GM23338 (cell line): ENCODE results near the gene NUCKS1. TPM values are rescaled to one million over a fixed set of nuclear protein-coding genes. Genes with fewer than 3 reads are reported as not detected.

Source experiments
- ATAC-seq: fragments of 200-7000 bp; cut with Tn5 transposase; 3 replicates; pipeline ENCODE4 v1.9.1; 2020
- DNase-seq: peaks from one replicate; pipeline ENCODE4 v3.0.0-alpha.2; 2015; ENCODE audit warnings: low spot score
- H2AFZ ChIP-seq: fragments of 200-600 bp; sonication (generic); 2 replicates; pipeline ENCODE4 v1.8.0; 2016; ENCODE audit warnings: antibody characterized with exemption, mild to moderate bottlenecking, moderate library complexity
- H3F3A ChIP-seq: fragments of 200-600 bp; sonication (generic); replicated peaks from 2 replicates; pipeline ENCODE4 v1.8.0; 2017; ENCODE audit warnings: antibody characterized with exemption, mixed run types, low read depth
- H3K27ac ChIP-seq: fragments of 200-600 bp; sonication (generic); 2 replicates; pipeline ENCODE4 v1.6.1; 2016; ENCODE audit warnings: low read depth
- H3K27me3 ChIP-seq: fragments of 200-600 bp; sonication (generic); 2 replicates; pipeline ENCODE4 v1.8.0; 2016; ENCODE audit warnings: mild to moderate bottlenecking, mixed run types, moderate library complexity; ENCODE audit not compliant: insufficient read depth
- H3K36me3 ChIP-seq: fragments of 200-600 bp; sonication (generic); 2 replicates; pipeline ENCODE4 v1.8.0; 2016; ENCODE audit warnings: mild to moderate bottlenecking; ENCODE audit not compliant: insufficient read depth
- H3K4me1 ChIP-seq: fragments of 200-600 bp; sonication (generic); 2 replicates; pipeline ENCODE4 v1.8.0; 2016; ENCODE audit warnings: mild to moderate bottlenecking, moderate library complexity; ENCODE audit not compliant: insufficient read depth
- H3K4me2 ChIP-seq: fragments of 200-600 bp; sonication (generic); 2 replicates; pipeline ENCODE4 v1.7.1; 2017; ENCODE audit warnings: mixed run types
- H3K4me3 ChIP-seq: fragments of 200-600 bp; sonication (generic); 2 replicates; pipeline ENCODE4 v1.6.1; 2016; ENCODE audit warnings: mixed run types
- H3K79me2 ChIP-seq: fragments of 200-600 bp; sonication (generic); replicated peaks from 2 replicates; pipeline ENCODE4 v1.8.0; 2017; ENCODE audit warnings: mild to moderate bottlenecking; ENCODE audit not compliant: insufficient read depth
- H3K9me2 ChIP-seq: fragments of 200-600 bp; sonication (generic); 2 replicates; pipeline ENCODE4 v1.8.0; 2017; ENCODE audit not compliant: insufficient read depth
- H4K20me1 ChIP-seq: fragments of 200-600 bp; sonication (generic); replicated peaks from 2 replicates; pipeline ENCODE4 v1.8.0; 2017; ENCODE audit warnings: mild to moderate bottlenecking; ENCODE audit not compliant: insufficient read depth
- H3K27ac Mint-ChIP-seq: 2 replicates; pipeline ENCODE4 v1.8.0; 2020; ENCODE audit warnings: inconsistent platforms, mild to moderate bottlenecking, moderate library complexity, mixed read lengths
- H3K27me3 Mint-ChIP-seq: 3 replicates; pipeline ENCODE4 v1.8.0; 2022; ENCODE audit warnings: low read depth, mild to moderate bottlenecking, moderate library complexity, mixed read lengths, inconsistent platforms; ENCODE audit not compliant: insufficient read depth, poor library complexity
- H3K36me3 Mint-ChIP-seq: 3 replicates; pipeline ENCODE4 v1.8.0; 2021; ENCODE audit warnings: low read depth, mild to moderate bottlenecking, inconsistent platforms, moderate library complexity, mixed read lengths
- H3K4me1 Mint-ChIP-seq: 3 replicates; pipeline ENCODE4 v1.8.0; 2020; ENCODE audit warnings: mild to moderate bottlenecking, inconsistent platforms, mixed read lengths
- H3K4me3 Mint-ChIP-seq: 3 replicates; pipeline ENCODE4 v1.8.0; 2021; ENCODE audit warnings: moderate library complexity, mild to moderate bottlenecking, inconsistent platforms, mixed read lengths
- H3K9me3 Mint-ChIP-seq: 3 replicates; pipeline ENCODE4 v1.8.0; 2020; ENCODE audit warnings: moderate library complexity, mild to moderate bottlenecking, inconsistent platforms, mixed read lengths
- CREB1 ChIP-seq: fragments of 250-450 bp; sonication (Bioruptor Pico); IDR thresholded peaks from 2 replicates; pipeline ENCODE4 v1.5.0; 2020; ENCODE audit warnings: low read depth, mild to moderate bottlenecking, moderate library complexity
- JUNB ChIP-seq: IDR thresholded peaks from one replicate; pipeline ENCODE4 v1.6.1; 2016; ENCODE audit warnings: antibody characterized with exemption; ENCODE audit not compliant: unreplicated experiment
- NANOG ChIP-seq: IDR thresholded peaks from 2 replicates; pipeline ENCODE4 v1.6.1; 2016; ENCODE audit warnings: antibody characterized with exemption, borderline replicate concordance
- POLR2AphosphoS5 ChIP-seq: IDR thresholded peaks from 2 replicates; pipeline ENCODE4 v1.6.1; 2016; ENCODE audit warnings: antibody characterized with exemption, low read depth
- ZNF114 ChIP-seq: fragments of 250-450 bp; sonication (Bioruptor Pico); IDR thresholded peaks from 2 replicates; pipeline ENCODE4 v1.5.0; 2020; ENCODE audit warnings: mild to moderate bottlenecking, moderate library complexity
- ZNF331 ChIP-seq: fragments of 250-450 bp; sonication (Bioruptor Pico); IDR thresholded peaks from 2 replicates; pipeline ENCODE4 v1.5.0; 2020; ENCODE audit warnings: low read depth, mild to moderate bottlenecking, moderate library complexity
- ZNF462 ChIP-seq: fragments of 250-450 bp; sonication (Bioruptor Pico); IDR thresholded peaks from 2 replicates; pipeline ENCODE4 v1.5.0; 2020; ENCODE audit warnings: mild to moderate bottlenecking, moderate library complexity
- polyA plus RNA-seq: library from polyadenylated mRNA; unstranded; fragments of >200 nt; fragmentation: Nextera tagmentation; extraction: Ambion mirVana; gene quantifications from 2 replicates; pipeline ENCODE4 v1.2.1, GENCODE V29; 2016
- total RNA-seq: library from RNA; depleted of rRNA; stranded (reverse); fragments of >200 nt; shearing (Covaris generic); gene quantifications from 2 replicates; pipeline ENCODE4 v1.2.3, GENCODE V29; 2014
- TF ChIP-seq, protein P1 (sequence below), 2 experiments: fragments of 200-600 bp in 1 of 2; sonication (generic) in 1 of 2; conservative IDR thresholded peaks; 2 replicates each; pipeline versions ENCODE4 v1.5.1 to v1.6.1; 2016 to 2017; ENCODE audit warnings: antibody characterized with exemption in 2 of 2, low read depth in 2 of 2, mild to moderate bottlenecking in 2 of 2, moderate library complexity in 1 of 2
- TF ChIP-seq, protein P2 (sequence below): IDR thresholded peaks from 2 replicates; pipeline ENCODE4 v1.6.1; 2016; ENCODE audit warnings: antibody characterized with exemption

Gene NUCKS1
- total and polyA plus RNA-seq, 2 experiments from 2014 or later, result 255 to 307 TPM

GRCh38 chr1:205676597-205676996 is 73.4 kb downstream of the NUCKS1 start (continued):
- TF ChIP-seq, protein P1, sequence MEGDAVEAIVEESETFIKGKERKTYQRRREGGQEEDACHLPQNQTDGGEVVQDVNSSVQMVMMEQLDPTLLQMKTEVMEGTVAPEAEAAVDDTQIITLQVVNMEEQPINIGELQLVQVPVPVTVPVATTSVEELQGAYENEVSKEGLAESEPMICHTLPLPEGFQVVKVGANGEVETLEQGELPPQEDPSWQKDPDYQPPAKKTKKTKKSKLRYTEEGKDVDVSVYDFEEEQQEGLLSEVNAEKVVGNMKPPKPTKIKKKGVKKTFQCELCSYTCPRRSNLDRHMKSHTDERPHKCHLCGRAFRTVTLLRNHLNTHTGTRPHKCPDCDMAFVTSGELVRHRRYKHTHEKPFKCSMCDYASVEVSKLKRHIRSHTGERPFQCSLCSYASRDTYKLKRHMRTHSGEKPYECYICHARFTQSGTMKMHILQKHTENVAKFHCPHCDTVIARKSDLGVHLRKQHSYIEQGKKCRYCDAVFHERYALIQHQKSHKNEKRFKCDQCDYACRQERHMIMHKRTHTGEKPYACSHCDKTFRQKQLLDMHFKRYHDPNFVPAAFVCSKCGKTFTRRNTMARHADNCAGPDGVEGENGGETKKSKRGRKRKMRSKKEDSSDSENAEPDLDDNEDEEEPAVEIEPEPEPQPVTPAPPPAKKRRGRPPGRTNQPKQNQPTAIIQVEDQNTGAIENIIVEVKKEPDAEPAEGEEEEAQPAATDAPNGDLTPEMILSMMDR (conservative IDR thresholded peaks at IDR 0.05; ENCODE audit: low read depth in 2 of 2), result no peak
- TF ChIP-seq ZNF331 (CRISPR knock-in tag), result no peak
- TF ChIP-seq JUNB, result no peak

DNA sequence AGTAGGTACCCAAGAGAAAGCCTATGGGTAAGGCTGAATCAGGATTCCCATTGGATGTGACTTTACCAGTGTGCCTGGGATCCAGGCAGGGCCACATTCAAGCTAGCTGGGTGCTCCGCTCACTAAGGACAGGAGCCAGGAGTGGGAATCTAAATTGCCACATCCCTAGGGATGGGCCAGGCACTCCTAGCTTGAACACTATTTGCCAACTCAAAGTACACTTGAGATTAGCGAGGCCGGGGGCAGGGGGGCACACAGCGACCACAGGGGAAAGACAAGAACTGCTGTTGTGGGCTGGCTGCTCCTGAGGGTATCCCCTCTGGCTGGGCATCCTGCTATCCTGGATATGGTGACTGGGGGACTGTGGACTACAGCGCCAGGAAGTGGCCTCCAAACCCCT is 74.0 kb downstream of the NUCKS1 start:
- H2AFZ ChIP-seq, result no peak overlapping the region
- H4K20me1 ChIP-seq, result peaks cover 4% of the 10 kb centered on the region; the same call in 1 of the 2 replicates
- H3K36me3 Mint-ChIP-seq, result no peaks in the 10 kb centered on the region; the same call in 2 of the 3 replicates
- H3K4me3 Mint-ChIP-seq, result no peak overlapping the region; the same call in 2 of the 3 replicates
- H3K9me2 ChIP-seq, result no peaks in the 10 kb centered on the region
- TF ChIP-seq CREB1 (CRISPR knock-in tag) (no peak), JUNB (no peak), POLR2AphosphoS5 (no peak), NANOG (no peak), ZNF114 (CRISPR knock-in tag) (no peak)
- TF ChIP-seq, protein P2, sequence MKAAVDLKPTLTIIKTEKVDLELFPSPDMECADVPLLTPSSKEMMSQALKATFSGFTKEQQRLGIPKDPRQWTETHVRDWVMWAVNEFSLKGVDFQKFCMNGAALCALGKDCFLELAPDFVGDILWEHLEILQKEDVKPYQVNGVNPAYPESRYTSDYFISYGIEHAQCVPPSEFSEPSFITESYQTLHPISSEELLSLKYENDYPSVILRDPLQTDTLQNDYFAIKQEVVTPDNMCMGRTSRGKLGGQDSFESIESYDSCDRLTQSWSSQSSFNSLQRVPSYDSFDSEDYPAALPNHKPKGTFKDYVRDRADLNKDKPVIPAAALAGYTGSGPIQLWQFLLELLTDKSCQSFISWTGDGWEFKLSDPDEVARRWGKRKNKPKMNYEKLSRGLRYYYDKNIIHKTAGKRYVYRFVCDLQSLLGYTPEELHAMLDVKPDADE, result no peak
- no peak overlapping the region for H3K27ac ChIP-seq
- no peak for DNase-seq
- H3K4me3 ChIP-seq, result no peak overlapping the region
- H3K4me1 ChIP-seq, result peaks cover 49% of the 10 kb centered on the region
- ATAC-seq, result no peak
- H3K4me1 Mint-ChIP-seq, result peaks cover 58% of the 10 kb centered on the region
- H3F3A ChIP-seq, result 0 out of 2 replicates have a peak, but pooled peaks cover 8% of the 10 kb centered on the region
- no peak overlapping the region; the same call in 1 of the 2 replicates for H3K4me2 ChIP-seq
- H3K27ac Mint-ChIP-seq, result no peak overlapping the region
- H3K27me3 Mint-ChIP-seq, result peaks cover 21% of the 10 kb centered on the region
- H3K79me2 ChIP-seq, result peaks cover 51% of the 10 kb centered on the region
- peaks cover 4% of the 10 kb centered on the region for H3K27me3 ChIP-seq
- H3K36me3 ChIP-seq, result no peaks in the 10 kb centered on the region
- no peaks in the 10 kb centered on the region for H3K9me3 Mint-ChIP-seq

DNA sequence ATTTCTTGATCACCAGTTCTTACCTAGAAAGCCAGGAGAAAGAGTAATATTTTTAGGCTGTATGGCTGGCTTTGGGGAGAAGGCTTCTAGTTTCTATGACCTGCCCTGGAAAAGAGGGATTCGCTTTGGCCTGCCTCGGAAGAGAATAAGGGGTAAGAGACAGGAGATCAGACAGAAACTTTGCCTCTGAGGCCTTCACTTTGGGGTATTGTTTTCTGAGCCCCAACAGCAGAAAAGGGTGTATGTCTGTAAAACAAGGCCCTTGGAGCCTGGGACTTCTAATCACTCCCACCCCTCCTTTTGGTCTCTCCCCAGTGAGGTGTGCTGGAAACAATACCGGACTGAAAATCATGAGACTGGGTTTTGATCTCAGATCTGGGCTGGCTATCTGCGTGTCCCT is 74.7 kb downstream of the NUCKS1 start:
- DNase-seq, result no peak
- Mint-ChIP-seq H3K9me3 (no peaks in the 10 kb centered on the region), H3K4me1 (peaks cover 60% of the 10 kb centered on the region), H3K4me3 (no peak overlapping the region), H3K27me3 (peaks cover 16% of the 10 kb centered on the region), H3K27ac (peak overlapping the region; percentile 60; the same call in 1 of the 2 replicates), H3K36me3 (no peaks in the 10 kb centered on the region)
- Histone ChIP-seq H2AFZ (no peak overlapping the region), H3K9me2 (no peaks in the 10 kb centered on the region), H3K27ac (no peak overlapping the region), H3K79me2 (peaks cover 53% of the 10 kb centered on the region), H4K20me1 (peaks cover 4% of the 10 kb centered on the region; the same call in 1 of the 2 replicates), H3F3A (0 out of 2 replicates have a peak, but pooled peaks cover 5% of the 10 kb centered on the region), H3K27me3 (no peaks in the 10 kb centered on the region), H3K4me1 (peaks cover 52% of the 10 kb centered on the region), H3K36me3 (no peaks in the 10 kb centered on the region), H3K4me3 (no peak overlapping the region), H3K4me2 (no peak overlapping the region)
- no peak for ATAC-seq
- TF ChIP-seq ZNF462 (no peak), NANOG (no peak)
